AG09309 (cell line): ENCODE results near the gene RBM23.
A peak's percentile ranks its signal among the peaks of the same experiment; 100 is the strongest.

ENCODE experiments used
- DNase-seq: peaks from one replicate; pipeline ENCODE4 v3.0.0-alpha.2; 2010; ENCODE audit warnings: low read depth
- H3K4me3 ChIP-seq: 2 replicates; pipeline ENCODE4 v1.5.1; 2011; ENCODE audit warnings: mild to moderate bottlenecking, low read depth, low read length, moderate library complexity; ENCODE audit not compliant: control insufficient read depth
- TF ChIP-seq, protein P1 (sequence below): IDR thresholded peaks from 2 replicates; pipeline ENCODE4 v1.5.1; 2011; ENCODE audit warnings: mild to moderate bottlenecking, low read depth, low read length, inconsistent platforms; ENCODE audit not compliant: insufficient read depth, control insufficient read depth; ENCODE audit errors: missing control alignments

The RBM23 gene

GRCh38 chr14:22905627-22906026 lies 13.3 kb downstream of the RBM23 start:
- TF ChIP-seq, protein P1, sequence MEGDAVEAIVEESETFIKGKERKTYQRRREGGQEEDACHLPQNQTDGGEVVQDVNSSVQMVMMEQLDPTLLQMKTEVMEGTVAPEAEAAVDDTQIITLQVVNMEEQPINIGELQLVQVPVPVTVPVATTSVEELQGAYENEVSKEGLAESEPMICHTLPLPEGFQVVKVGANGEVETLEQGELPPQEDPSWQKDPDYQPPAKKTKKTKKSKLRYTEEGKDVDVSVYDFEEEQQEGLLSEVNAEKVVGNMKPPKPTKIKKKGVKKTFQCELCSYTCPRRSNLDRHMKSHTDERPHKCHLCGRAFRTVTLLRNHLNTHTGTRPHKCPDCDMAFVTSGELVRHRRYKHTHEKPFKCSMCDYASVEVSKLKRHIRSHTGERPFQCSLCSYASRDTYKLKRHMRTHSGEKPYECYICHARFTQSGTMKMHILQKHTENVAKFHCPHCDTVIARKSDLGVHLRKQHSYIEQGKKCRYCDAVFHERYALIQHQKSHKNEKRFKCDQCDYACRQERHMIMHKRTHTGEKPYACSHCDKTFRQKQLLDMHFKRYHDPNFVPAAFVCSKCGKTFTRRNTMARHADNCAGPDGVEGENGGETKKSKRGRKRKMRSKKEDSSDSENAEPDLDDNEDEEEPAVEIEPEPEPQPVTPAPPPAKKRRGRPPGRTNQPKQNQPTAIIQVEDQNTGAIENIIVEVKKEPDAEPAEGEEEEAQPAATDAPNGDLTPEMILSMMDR, result no peak
- DNase-seq, result no peak
- no peak overlapping the region for H3K4me3 ChIP-seq

DNA sequence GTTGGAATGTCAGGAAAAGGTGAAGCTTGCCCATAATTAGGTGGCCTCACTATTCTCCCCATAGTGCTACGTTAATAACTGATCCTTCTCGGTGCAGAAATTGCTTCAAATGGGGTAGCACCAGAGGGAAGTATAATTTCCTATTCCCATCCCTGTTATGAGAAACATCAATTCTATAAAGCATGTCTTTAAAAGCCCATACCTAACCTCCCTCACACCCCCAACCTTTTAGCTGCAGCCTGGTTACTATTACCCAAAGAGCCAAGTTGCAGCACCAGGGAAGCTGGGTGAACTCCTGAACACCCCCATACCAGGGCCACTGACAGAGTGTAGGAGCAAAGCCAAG lies 15.2 kb downstream of the RBM23 start:
- DNase-seq, result no peak
- H3K4me3 ChIP-seq, result no peak overlapping the region
- TF ChIP-seq, protein P1, result no peak

- no peak for DNase-seq
- TF ChIP-seq, protein P1, result no peak
- no peak overlapping the region for H3K4me3 ChIP-seq
Observed at GRCh38 chr14:22901799-22902198, 17.1 kb downstream of the RBM23 start.

DNA sequence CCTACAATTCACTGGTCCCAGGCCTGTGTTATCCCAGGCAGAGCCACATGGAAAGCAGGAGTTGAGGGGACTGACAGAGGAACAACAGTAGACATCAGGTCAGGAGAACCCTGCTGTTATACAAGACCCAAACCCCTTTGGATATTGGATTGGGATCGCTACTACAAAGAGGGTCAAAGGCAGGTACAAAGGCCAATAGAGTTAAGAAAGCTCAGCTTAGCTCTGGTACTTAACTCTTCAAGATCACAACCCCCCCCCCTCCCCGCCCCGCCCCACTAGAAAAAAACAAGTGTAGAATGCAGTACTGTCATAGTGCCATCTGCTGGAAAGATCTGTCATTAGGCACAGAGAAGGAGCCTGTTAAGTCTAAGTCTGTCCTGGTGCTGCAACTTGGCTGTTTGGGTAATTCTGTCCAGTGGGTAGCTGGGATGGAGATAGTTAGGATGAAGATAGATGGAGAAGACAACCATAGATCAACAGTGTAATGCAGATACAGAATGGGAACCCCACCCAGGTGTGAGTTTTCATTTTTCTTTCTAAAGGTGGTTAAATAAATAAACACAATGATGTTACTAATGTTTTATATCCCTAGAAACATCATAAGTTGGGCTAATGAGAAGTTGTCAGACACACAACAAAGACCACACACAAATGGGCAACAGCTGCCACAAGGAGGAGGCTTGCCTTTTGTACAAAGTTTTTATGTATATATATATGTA lies 18.7 kb downstream of the RBM23 start:
- TF ChIP-seq, protein P1, result peak; percentile 62
- no peak for DNase-seq
- H3K4me3 ChIP-seq, result no peak overlapping the region

- TF ChIP-seq, protein P1, result no peak
- H3K4me3 ChIP-seq, result no peak overlapping the region
- no peak for DNase-seq
Observed at GRCh38 chr14:22898302-22899090, 20.5 kb downstream of the RBM23 start.

DNA sequence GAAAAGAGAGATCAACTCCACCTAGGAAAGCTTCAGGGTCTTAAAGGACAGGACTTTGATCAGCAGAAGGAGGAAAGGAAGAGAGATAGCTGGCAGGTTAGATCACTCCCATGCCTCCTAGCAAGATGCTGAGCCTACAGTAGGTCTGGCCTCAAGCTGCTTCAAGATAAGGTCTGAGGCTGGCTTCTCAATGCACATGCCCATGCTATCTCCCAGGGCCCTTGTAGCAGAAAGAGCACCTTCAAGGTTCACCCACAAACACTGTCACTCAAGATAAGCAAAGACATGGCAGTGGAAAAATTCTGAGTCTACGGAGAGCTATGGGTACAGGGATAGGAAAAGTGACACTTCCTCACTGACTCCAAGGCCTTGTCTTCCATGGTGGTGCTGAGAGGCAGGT lies 21.6 kb downstream of the RBM23 start:
- DNase-seq, result no peak
- TF ChIP-seq, protein P1, result no peak
- H3K4me3 ChIP-seq, result no peak overlapping the region

DNA sequence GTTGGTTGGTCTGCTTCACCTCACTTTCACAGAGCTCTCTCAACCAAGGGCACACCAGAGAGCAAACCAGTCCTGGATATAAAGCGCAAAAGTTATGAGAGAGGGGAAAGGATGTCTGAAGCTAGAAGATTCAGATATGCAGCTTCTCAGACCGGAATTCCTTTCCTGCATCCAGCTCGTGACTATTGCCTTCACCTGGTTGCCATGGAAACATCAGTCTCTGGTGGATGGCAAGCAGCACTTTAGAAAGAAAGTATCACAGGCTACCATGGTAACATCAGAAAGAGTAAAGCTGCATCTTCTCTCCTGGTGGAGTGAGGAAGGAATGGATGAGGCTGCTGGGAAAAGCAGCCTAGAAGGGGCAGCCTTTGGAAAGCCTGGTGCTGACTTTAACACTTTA lies 22.2 kb downstream of the RBM23 start:
- no peak overlapping the region for H3K4me3 ChIP-seq
- TF ChIP-seq, protein P1, result no peak
- DNase-seq, result no peak
